Neural cell (in vitro differentiated cells): Measurements from ENCODE around the gene ACAP1.

ENCODE experiments used
- CTCF ChIP-seq: fragments of 450-650 bp; IDR thresholded peaks from 2 replicates; pipeline ENCODE4 v1.5.1; 2014; ENCODE audit warnings: antibody characterized with exemption, mild to moderate bottlenecking, moderate library complexity; ENCODE audit not compliant: poor library complexity, severe bottlenecking
- EP300 ChIP-seq: fragments of 450-650 bp; conservative IDR thresholded peaks from 2 replicates; pipeline ENCODE4 v1.6.1; 2014; ENCODE audit warnings: antibody characterized with exemption, mild to moderate bottlenecking, moderate library complexity; ENCODE audit not compliant: poor library complexity, severe bottlenecking

- TF ChIP-seq CTCF (no peak), EP300 (no peak)
These were observed 55.0 kb downstream of the ACAP1 start for GRCh38 chr17:7391307-7391706.
